Sigmoid colon (tissue), 4 donors: ENCODE measurements around the gene RNU1-2.
A peak's percentile ranks its signal among the peaks of the same experiment; 100 is the strongest.

ENCODE experiments used
- CTCF ChIP-seq, 4 experiments: fragments of 450-650 bp in 3 of 4; fragments of 200-600 bp in 1 of 4; IDR thresholded peaks; one replicate each; pipeline ENCODE4 v1.5.1; 2016 to 2019; ENCODE audit warnings: antibody characterized with exemption in 4 of 4, mild to moderate bottlenecking in 3 of 4, moderate library complexity in 2 of 4
- POLR2A ChIP-seq, 2 donors: fragments of 450-650 bp; IDR thresholded peaks; one replicate each; pipeline ENCODE4 v1.6.1; 2016; ENCODE audit warnings: antibody characterized with exemption in 2 of 2, mild to moderate bottlenecking in 2 of 2, moderate library complexity in 2 of 2
- POLR2AphosphoS5 ChIP-seq, 4 donors: sonication (generic); formaldehyde crosslinking; IDR thresholded peaks; one replicate each; pipeline ENCODE4 v1.6.1; 2017; ENCODE audit warnings: antibody characterized with exemption in 4 of 4

- no peak for TF ChIP-seq CTCF (IDR thresholded peaks at IDR 0.05)
- TF ChIP-seq POLR2A (IDR thresholded peaks at IDR 0.05): peak; percentile 10 to 15
- TF ChIP-seq POLR2AphosphoS5 (IDR thresholded peaks at IDR 0.05): peak; percentile 39 to 92 (median 78)
These were observed 18.3 kb downstream of the RNU1-2 start for GRCh38 chr1:16913833-16914662.
